Panc1 (cell line): ENCODE results near the gene CYP4B1. TPM values are rescaled to one million over a fixed set of nuclear protein-coding genes. Genes with fewer than 3 reads are reported as not detected.

Experiments
- ATAC-seq: fragments of 200-7000 bp; cut with Tn5 transposase; 2 replicates; pipeline ENCODE4 v1.9.1; 2020; ENCODE audit warnings: mild to moderate bottlenecking, moderate library complexity
- BruUV-seq: library from RNA; stranded (reverse); fragments of 400-500 nt; replicated peaks from 2 replicates; lab custom pipeline; 2021; lab: Mats Ljungman, UMichigan
- CTCF ChIA-PET: fragments of 300-600 bp; sonication (Branson Sonifier 250); formaldehyde crosslinking; loops from one replicate; lab custom pipeline; 2022; ENCODE audit warnings: antibody characterized with exemption; lab: Charles Lee
- POLR2A ChIA-PET: fragments of 300-600 bp; sonication (Branson Sonifier 250); formaldehyde crosslinking; loops from one replicate; lab custom pipeline; 2022; ENCODE audit warnings: antibody characterized with exemption; lab: Charles Lee
- DNase-seq: peaks from one replicate; pipeline ENCODE4 v3.0.0-alpha.2; 2010; ENCODE audit warnings: low read depth, low spot score
- H3K27ac ChIP-seq: 2 replicates; pipeline ENCODE4 v1.5.1; 2011; ENCODE audit warnings: mild to moderate bottlenecking, low read length, inconsistent platforms
- H3K27me3 ChIP-seq: fragments of 200-500 bp; sonication (Bioruptor generic); 2 replicates; pipeline ENCODE4 v1.6.0; 2014; ENCODE audit warnings: low read length, inconsistent platforms; ENCODE audit not compliant: control insufficient read depth, insufficient read depth
- H3K36me3 ChIP-seq: fragments of 200-500 bp; sonication (Bioruptor generic); 2 replicates; pipeline ENCODE4 v1.5.1; 2014; ENCODE audit warnings: inconsistent platforms, mild to moderate bottlenecking, low read length, moderate library complexity; ENCODE audit not compliant: control insufficient read depth, insufficient read depth
- H3K4me1 ChIP-seq: 2 replicates; pipeline ENCODE4 v1.5.1; 2011; ENCODE audit warnings: inconsistent platforms, mild to moderate bottlenecking, low read length, moderate library complexity; ENCODE audit not compliant: control insufficient read depth, insufficient read depth
- H3K4me3 ChIP-seq, 2 experiments: 2 replicates each; pipeline ENCODE4 v1.5.1; 2011 to 2012; ENCODE audit warnings: low read depth in 2 of 2, low read length in 2 of 2, mild to moderate bottlenecking in 2 of 2, inconsistent platforms in 1 of 2, moderate library complexity in 1 of 2
- H3K9me3 ChIP-seq: fragments of 200-500 bp; sonication (Bioruptor generic); 2 replicates; pipeline ENCODE4 v1.5.1; 2014; ENCODE audit warnings: low read depth, mild to moderate bottlenecking, inconsistent platforms, low read length, moderate library complexity; ENCODE audit not compliant: control insufficient read depth, insufficient read depth
- CTCF ChIP-seq: fragments of 450-650 bp; IDR thresholded peaks from 2 replicates; pipeline ENCODE4 v1.5.1; 2017; ENCODE audit warnings: mild to moderate bottlenecking
- POLR2AphosphoS5 ChIP-seq: IDR thresholded peaks from 2 replicates; pipeline ENCODE4 v1.6.1; 2012; ENCODE audit warnings: mild to moderate bottlenecking, low read depth, low read length, moderate library complexity
- REST ChIP-seq, 2 experiments: IDR thresholded peaks; 2 replicates each; pipeline ENCODE4 v1.6.1; 2011 to 2012; ENCODE audit warnings: low read depth in 2 of 2, control low read depth in 1 of 2, low read length in 1 of 2, mild to moderate bottlenecking in 1 of 2, moderate library complexity in 1 of 2; ENCODE audit not compliant: insufficient read depth in 1 of 2
- SIN3A ChIP-seq: IDR thresholded peaks from 2 replicates; pipeline ENCODE4 v1.6.1; 2012; ENCODE audit warnings: low read depth, mild to moderate bottlenecking, low read length, moderate library complexity, borderline replicate concordance; ENCODE audit not compliant: insufficient read depth
- TCF7L2 ChIP-seq: IDR thresholded peaks from 2 replicates; pipeline ENCODE4 v1.6.1; 2011; ENCODE audit warnings: mild to moderate bottlenecking, low read depth, low read length, inconsistent platforms
- in situ Hi-C: cut with HindIII; loops from 2 replicates; pipeline ENCODE4 v1.10.0; 2016; ENCODE audit warnings: low sequenced_read_pairs, low pct_unique_long_range_greater_than_20kb
- intact Hi-C: fragments of 100-400 bp; cut with micrococcal nuclease; formaldehyde crosslinking; loops from one replicate; pipeline ENCODE4 v1.10.0; 2022; ENCODE audit not compliant: unreplicated experiment
- total RNA-seq: library from RNA; stranded (reverse); gene quantifications from one replicate; pipeline ENCODE4 v1.2.1, GENCODE V29; 2021; ENCODE audit not compliant: unreplicated experiment

Gene CYP4B1
- total RNA-seq, 1 experiment from 2014 or later = not detected

- intact Hi-C loops = no loop called here
- TF ChIP-seq TCF7L2 (no peak), POLR2AphosphoS5 (no peak), REST (IDR thresholded peaks at IDR 0.05; ENCODE audit: insufficient read depth in 1 of 2, low read depth in 2 of 2, low read length in 1 of 2) (no peak), CTCF (no peak), SIN3A (no peak)
- no peaks in the 10 kb centered on the region for H3K9me3 ChIP-seq
- ChIA-PET POLR2A (no interaction called here), CTCF (no interaction called here)
- H3K36me3 ChIP-seq = no peaks in the 10 kb centered on the region
- no TSS peak for BruUV-seq
- DNase-seq = no peak
- ATAC-seq = no peak
- H3K4me3 ChIP-seq = no peak overlapping the region
- H3K27ac ChIP-seq = no peak overlapping the region
- in situ Hi-C loops = no loop called here
- H3K4me1 ChIP-seq = no peaks in the 10 kb centered on the region
- H3K27me3 ChIP-seq = peaks cover 2% of the 10 kb centered on the region; the same call in 1 of the 2 replicates
Measured at GRCh38 chr1:46797696-46798470, 963 bp upstream of the CYP4B1 start.

GRCh38 chr1:46800742-46801141 is 1.9 kb downstream of the CYP4B1 start:
- intact Hi-C loops = no loop called here
- no TSS peak for BruUV-seq

More at GRCh38 chr1:46800742-46801141, 1.9 kb downstream of the CYP4B1 start:
- Histone ChIP-seq H3K27ac (no peak overlapping the region), H3K9me3 (no peaks in the 10 kb centered on the region), H3K4me1 (no peaks in the 10 kb centered on the region), H3K27me3 (peaks cover 2% of the 10 kb centered on the region; the same call in 1 of the 2 replicates), H3K4me3 (no peak overlapping the region), H3K36me3 (no peaks in the 10 kb centered on the region)
- ChIA-PET CTCF (no interaction called here), POLR2A (no interaction called here)
- ATAC-seq = no peak
- no peak for TF ChIP-seq REST (IDR thresholded peaks at IDR 0.05; ENCODE audit: insufficient read depth in 1 of 2, low read depth in 2 of 2, low read length in 1 of 2)
- TF ChIP-seq POLR2AphosphoS5 = no peak
- no peak for TF ChIP-seq CTCF
- TF ChIP-seq TCF7L2 = no peak
- TF ChIP-seq SIN3A = no peak
- in situ Hi-C loops = no loop called here
- no peak for DNase-seq
